GM19463 (cell line): Measurements from ENCODE around the gene SAMD9.
"Not testable (repeated sequence)": the region's sequence is repeated elsewhere in the genome, so short reads cannot be mapped to it uniquely, and the experiment has no call there.

Source experiments
- ATAC-seq: cut with Tn5 transposase; IDR thresholded peaks from one replicate; pipeline ENCODE4 v1.9.1; 2021; ENCODE audit warnings: mild to moderate bottlenecking, moderate library complexity; ENCODE audit not compliant: unreplicated experiment

The SAMD9 gene

GRCh38 chr7:93120592-93121549 lies 3.1 kb upstream of the SAMD9 start:
- no peak for ATAC-seq

- no peak for ATAC-seq
Observed at GRCh38 chr7:93119191-93119905, 1.6 kb upstream of the SAMD9 start.

GRCh38 chr7:93117327-93117726 lies 452 bp downstream of the SAMD9 start:
- ATAC-seq: no peak

GRCh38 chr7:93115796-93116195 lies 2.0 kb downstream of the SAMD9 start:
- ATAC-seq: no peak

GRCh38 chr7:93108003-93108402 lies 9.8 kb downstream of the SAMD9 start:
- no peak for ATAC-seq

- ATAC-seq: no peak
Observed at GRCh38 chr7:93097388-93097787, 20.4 kb downstream of the SAMD9 start.

GRCh38 chr7:93092757-93093370 lies 24.9 kb downstream of the SAMD9 start:
- ATAC-seq: peak; percentile 81

GRCh38 chr7:93073357-93073756 lies 44.4 kb downstream of the SAMD9 start:
- not testable (repeated sequence) for ATAC-seq

GRCh38 chr7:93062599-93062998 lies 55.2 kb downstream of the SAMD9 start:
- ATAC-seq: no peak

- ATAC-seq: no peak
Observed at GRCh38 chr7:93060865-93061264, 56.9 kb downstream of the SAMD9 start.

- ATAC-seq: no peak
Observed at GRCh38 chr7:93060025-93060424, 57.8 kb downstream of the SAMD9 start.

- not testable (repeated sequence) for ATAC-seq
Observed at GRCh38 chr7:93056621-93057020, 61.2 kb downstream of the SAMD9 start.

GRCh38 chr7:93055543-93056107 lies 62.2 kb downstream of the SAMD9 start:
- ATAC-seq: peak; percentile 60

GRCh38 chr7:93054975-93055374 lies 62.8 kb downstream of the SAMD9 start:
- no peak for ATAC-seq

GRCh38 chr7:93053949-93054943 lies 63.5 kb downstream of the SAMD9 start:
- no peak for ATAC-seq

- ATAC-seq: no peak
Observed at GRCh38 chr7:93053209-93053948, 64.4 kb downstream of the SAMD9 start.

GRCh38 chr7:93051660-93052059 lies 66.1 kb downstream of the SAMD9 start:
- no peak for ATAC-seq
